ENCODE measurements around the gene PRRC2C.
"Not testable (repeated sequence)": the region's sequence is repeated elsewhere in the genome, so short reads cannot be mapped to it uniquely, and the experiment has no call there.

PRRC2C gene

DNA sequence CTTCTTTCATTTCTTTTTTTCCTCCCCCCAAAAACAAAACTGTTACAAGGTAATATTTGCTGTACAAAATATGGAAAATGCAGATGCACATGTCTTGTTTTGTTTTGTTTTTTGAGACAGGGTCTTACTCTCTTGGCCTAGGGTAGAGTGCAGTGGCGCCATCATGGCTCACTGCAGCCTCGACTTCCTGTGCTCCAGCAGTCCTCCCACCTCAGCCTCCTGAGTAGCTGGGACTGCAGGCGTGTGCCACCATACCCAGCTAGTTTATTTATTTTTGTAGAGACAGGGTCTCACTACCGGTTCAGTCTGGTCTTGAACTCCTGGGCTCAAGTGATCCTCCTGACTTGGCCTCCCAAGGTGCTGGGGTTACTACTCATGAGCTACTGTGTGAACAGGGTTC lies 15.5 kb downstream of the PRRC2C start:
- DNase-seq = no peak

DNA sequence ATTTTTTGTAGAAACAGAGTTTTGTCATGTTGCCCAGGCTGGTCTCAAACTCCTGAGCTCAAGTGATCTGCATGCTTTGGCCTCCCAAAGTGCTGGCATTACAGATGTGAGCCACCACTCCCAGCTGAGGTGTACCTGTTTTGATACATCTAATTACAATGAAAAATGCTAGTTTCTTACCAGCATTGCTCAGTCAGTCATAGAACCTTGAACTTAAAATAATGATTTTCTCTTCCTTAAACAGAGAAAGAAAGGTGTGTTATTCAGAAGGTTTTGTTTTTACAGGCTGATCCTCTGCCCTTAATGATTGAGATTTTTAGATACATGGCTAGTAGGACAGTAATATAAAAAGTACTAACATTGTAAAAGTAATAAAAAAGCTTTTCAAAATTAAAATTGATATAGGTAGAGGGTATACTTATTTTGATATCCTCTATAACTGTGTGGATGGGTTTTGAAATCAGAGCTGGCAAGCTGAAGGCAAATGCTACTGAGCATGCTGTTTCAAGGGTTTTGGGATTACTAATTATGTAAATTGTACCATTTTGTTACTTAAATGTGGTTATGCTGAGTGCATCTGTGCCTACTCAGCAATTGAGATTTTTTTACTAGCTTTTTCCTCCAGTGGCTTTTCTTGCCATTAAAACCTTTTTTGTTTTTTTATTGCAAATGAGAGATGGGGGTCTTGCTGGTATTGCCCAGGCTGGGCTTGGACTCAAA lies 16.1 kb downstream of the PRRC2C start:
- DNase-seq = no peak

DNA sequence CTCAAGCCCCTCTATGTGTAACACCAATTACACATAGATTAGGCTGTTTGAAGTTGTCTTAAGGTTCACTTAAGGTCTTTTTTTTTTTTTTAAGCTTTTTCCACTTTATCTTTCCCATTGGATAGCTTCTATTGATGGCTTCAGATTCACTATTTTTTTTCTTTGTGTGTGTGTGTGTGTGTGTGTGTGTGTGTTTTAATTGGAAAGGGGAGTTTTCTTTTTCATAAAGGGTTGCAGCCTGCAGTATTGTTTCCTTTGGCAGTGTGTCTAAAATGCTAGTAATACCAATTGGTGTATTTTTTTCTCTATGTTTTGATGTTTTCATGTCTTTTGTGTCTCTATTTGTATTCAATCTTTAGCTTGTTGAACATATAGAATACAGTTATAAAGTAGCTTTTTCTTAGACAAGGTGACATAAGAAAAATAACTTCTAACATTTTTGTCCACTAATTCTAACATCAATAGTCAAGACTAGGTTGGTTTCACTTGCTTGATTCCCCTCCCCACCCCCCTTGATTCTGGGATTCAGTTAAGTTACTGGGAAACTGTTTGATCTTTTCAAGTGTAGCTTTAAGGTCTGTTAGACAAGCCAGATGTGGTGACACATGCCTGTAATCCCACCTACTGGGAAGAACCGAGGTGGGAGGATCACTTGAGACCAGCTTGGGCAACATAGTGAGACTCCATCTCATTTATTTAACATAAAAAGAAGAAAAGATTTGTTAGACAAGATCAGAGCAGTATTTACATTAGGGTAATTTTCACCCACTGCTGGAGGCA lies 21.4 kb downstream of the PRRC2C start:
- DNase-seq = no peak

DNA sequence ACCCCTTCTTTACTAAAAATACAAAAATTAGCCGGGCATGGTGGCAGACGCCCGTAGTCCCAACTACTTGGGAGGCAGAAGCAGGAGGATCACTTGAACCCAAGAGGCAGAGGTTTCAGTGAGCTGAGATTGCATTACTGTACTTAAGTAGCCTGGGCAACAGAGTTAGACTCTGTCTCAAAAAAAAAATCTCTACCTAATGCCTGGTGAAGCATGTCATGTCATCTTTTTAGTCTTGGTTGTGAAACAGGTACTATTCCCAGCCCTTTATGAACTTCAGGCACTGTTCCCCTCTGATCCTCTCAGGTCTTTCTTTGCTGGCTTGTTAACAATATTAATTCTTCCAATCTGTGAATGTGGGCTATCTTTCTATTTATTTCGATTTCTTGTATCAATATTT lies 22.1 kb downstream of the PRRC2C start:
- DNase-seq = no peak

DNA sequence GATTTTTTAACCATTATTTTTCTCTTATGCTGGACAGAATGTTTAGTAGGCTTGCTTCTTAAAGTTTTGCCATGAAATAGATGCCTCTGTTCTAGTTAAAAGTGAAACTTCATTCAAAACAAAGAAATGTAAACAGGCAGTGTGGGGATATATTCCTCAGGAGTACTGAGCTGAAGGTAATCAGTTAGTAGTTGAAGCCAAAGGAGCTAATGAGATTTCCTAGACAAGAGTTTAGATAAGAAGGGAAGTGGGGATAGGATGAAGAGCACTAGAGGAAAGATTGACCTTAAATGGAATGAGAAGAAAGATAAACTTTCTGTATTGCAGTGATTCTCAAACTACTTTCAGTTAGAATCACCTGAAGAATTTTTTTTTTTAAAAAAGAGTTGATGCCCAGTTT lies 23.9 kb downstream of the PRRC2C start:
- DNase-seq = no peak

DNA sequence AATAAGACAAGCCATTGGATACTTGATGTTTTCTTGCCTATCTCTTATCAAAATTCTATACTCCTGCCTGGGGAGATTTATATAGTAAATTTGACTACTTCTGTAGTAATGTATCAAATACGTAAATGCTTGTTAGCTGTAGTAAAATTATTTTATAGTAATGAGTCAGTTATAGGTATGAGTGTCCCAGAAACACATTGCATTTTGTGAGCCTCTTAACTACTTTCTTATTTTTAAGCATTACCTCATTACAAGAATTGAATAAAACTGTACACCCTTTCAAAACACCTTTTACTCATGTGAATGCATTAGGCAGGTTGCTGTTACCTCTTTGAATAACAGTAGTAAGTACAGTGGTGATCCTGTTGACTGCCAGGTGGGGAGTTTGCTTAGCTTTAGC lies 28.4 kb downstream of the PRRC2C start:
- DNase-seq = no peak

DNA sequence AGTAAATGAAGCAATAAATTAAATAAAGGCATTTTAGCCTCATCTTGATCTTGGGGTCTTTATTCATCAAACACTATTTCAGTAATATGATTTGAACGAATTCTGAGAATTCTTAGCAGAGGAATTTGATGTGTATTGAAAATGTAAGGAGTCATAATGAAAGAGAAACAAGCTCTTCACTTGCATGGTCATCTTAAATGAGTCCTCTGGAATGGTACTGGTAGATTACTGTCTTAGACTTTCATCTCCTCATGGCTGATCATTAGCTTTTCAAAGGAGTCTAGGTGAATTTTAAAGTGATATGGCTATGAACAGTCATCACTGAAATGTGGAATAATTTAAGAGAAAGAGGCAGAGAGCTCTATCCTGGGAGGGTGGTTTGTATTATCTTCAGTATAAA lies 30.0 kb downstream of the PRRC2C start:
- DNase-seq = no peak

DNA sequence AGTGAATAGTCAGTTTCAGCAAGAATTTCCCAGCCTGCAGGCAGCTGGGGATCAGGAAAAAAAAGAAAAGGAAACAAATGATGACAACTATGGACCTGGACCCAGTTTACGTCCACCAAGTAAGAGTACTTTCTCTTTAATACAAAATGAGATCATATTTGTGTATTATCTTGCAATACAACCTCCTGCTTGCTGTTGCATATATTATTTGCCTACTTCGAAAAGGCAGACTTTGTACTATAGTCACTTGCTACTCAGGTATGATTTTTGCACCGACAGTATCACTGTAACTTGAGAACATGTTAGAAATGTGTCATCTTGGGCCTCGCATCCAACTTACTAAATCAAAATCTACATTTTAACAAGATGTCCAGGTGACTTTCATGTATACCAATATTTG lies 30.4 kb downstream of the PRRC2C start:
- no peak for DNase-seq

DNA sequence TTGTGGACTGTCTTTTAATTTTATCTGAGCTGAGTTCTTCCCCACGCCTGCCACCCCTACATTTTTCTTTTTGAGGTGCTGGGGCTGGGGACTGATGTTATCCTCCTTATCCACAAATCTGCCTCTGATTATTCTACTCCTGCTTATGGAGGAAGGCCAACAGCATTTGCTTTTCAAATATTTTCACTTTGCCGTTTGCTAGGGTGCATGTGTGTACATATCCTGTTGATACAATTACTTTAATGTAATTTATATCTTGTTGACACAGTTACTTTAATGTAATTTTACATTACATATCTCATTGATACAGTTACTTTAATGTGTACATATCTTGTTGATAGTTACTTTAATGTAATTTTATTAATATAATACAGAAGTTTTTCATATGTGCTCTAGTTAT lies 36.2 kb downstream of the PRRC2C start:
- no peak for DNase-seq

DNA sequence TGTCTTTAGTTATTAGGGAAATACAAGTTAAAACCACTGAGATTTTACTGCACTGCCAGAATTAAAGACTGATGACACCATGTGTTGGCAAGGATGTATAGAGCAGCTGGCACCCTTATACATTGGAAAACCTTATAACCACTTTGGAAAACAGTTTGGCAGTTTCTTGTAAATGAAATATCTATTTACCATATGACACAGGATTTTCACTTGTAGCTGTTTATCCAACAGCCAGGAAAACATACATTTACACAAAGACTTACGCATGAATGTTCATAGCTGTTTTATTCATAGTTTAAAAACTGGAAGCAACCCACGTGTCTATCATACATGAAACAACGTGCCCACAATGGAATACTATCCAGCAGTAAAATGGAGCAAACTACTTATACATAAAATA lies 45.3 kb downstream of the PRRC2C start:
- DNase-seq = no peak

DNA sequence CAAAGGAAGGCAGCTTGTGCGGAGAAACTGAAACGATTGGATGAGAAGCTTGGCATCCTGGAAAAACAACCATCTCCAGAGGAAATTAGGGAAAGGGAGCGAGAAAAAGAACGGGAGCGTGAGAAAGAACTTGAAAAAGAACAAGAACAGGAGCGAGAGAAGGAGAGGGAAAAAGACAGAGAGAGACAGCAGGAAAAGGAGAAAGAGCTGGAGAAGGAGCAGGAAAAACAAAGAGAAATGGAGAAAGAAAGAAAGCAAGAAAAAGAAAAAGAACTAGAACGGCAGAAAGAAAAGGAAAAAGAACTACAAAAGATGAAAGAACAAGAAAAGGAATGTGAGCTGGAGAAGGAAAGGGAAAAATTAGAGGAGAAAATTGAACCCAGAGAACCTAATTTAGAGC lies 47.2 kb downstream of the PRRC2C start:
- no peak for DNase-seq

DNA sequence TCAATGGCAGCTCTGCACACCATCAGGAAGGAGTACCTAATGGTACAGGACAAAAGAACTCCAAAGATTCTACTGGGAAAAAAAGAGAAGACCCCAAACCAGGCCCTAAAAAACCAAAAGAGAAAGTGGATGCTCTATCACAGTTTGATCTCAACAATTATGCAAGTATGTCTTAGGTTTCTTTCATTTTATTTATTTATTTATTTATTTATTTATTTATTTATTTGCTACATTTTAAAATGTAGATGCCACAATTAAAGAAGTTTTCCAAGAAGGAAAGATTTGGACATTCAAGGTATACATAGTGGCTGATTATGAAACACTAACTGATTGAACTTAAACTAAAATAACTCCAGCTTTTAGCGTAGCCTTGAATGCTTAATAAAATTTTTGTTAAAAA lies 60.2 kb downstream of the PRRC2C start:
- no peak for DNase-seq

DNA sequence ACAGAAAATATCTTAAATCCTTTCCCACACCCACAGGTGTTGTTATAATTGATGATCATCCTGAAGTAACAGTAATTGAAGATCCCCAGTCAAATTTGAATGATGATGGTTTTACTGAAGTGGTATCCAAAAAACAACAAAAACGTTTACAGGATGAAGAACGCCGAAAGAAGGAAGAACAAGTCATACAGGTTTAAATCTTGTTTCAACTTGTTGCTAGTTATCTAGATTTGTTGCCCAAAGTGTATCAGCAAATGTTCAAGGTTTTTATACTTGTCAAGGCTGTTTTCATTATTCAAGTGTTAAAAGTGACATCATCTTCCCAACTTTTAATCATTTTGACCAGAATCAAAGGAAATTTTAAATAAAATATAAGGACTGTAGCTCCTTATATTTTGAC lies 64.7 kb downstream of the PRRC2C start:
- DNase-seq = no peak

DNA sequence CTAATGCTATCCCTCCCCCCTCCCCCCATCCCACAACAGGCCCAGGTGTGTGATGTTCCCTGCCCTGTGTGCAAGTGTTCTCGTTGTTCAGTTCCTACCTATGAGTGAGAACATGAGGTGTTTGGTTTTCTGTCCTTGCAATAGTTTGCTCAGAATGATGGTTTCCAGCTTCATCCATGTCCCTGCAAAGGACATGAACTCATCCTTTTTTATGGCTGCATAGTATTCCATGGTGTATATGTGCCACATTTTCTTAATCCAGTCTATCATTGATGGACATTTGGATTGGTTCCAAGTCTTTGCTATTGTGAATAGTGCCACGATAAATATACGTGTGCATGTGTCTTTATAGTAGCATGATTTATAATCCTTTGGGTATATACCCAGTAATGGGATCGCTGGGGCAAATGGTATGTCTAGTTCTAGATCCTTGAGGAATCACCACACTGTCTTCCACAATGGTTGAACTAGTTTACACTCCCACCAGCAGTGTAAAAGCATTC lies 65.3 kb downstream of the PRRC2C start:
- not testable (repeated sequence) for DNase-seq

DNA sequence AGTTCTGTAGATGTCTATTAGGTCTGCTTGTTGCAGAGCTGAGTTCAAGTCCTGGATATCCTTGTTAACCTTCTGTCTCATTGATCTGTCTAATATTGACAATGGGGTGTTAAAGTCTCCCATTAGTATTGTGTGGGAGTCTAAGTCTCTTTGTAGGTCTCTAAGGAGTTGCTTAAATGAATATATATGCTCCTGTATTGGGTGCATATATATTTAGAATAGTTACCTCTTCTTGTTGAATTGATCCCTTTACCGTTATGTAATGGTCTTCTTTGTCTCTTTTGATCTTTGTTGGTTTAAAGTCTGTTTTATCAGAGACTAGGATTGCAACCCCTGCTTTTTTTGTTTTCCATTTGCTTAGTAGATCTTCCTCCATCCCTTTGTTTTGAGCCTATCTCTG lies 68.6 kb downstream of the PRRC2C start:
- DNase-seq = not testable (repeated sequence)

DNA sequence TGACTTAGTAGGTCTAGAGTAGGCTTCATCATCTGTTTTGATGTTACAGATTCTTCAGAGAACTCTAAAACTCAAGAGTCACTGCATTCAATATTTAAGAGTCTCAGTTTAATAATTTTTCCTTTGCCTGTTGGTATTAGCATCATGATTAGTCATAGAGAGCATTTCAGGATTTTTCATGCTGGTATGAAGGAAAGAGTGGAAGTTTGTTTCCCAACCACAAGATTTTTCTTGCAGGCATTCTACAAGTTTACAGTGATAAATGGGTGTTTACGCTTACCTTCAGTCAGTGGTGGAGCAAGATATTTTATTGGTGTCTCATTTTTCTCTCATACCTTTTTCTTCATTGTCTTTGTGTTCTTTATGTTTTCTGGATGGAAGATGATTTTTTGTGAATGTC lies 78.3 kb downstream of the PRRC2C start:
- no peak for DNase-seq

DNA sequence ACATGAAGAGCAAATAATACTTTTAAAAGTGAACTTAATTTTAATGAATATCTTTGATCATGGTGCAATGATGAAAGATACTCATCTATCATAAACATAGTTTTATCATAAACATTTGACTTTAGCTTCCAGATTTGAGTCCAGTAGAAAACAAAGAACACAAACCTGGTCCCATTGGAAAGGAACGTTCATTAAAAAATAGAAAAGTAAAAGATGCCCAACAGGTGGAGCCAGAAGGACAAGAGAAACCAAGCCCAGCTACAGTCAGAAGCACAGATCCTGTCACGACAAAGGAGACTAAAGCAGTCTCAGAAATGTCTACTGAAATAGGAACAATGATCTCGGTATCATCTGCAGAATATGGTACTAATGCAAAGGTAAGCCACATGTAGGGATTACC lies 81.1 kb downstream of the PRRC2C start:
- no peak for DNase-seq

DNA sequence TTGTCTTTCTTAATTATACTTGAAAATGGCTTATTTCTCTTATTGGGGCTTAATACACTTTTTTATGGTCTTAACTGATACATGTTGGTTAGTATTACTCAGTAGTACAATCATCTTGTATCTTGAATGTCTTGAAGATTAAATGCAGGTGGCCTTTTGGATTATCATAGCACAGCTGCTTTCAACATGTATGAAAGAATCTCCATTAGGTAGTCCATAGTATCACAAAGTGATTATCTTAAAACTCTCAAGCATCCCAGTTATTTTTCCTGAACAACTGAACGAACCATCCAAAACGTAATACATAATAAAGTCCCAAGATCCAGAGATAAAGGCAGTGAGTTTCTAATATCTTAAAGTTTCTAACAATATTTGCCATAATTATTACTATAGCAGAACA lies 85.0 kb downstream of the PRRC2C start:
- DNase-seq = no peak

DNA sequence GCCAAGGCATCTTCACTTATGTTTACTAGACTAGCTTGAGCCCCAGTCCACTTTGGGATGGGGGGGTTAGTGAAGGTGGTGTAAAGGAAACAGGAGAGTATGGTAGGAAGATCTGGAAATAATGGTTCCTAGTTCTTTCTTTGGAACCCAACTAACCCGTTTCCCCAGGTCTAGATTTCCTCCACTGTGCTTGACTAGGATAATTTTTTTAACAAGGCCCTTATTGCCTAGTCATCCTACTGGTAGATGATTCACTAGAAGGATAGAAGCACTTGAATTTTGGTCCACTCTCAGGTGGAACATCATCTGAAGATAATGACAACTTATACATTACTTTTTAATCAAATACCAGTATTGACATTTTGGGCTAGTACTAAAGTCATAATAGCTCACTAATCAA lies 90.8 kb downstream of the PRRC2C start:
- DNase-seq = no peak

DNA sequence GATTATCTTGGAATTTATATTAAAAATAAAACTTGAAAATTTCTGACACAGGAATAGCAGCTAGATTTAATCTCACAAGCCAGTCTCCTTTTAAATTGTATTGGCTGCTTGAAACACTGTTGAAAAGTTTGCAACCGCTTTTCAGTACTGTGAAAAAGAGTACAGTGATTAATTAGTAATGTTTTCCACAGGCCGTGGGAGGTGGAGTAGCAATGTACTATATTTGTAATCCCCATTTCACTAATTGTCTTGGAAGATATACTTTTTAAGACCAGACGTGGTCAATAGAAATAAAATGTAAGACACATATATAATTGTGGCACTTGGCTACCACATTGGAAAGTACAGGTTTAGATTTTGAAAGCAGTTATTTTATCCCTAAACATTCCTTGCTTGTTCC lies 95.9 kb downstream of the PRRC2C start:
- DNase-seq = no peak

DNA sequence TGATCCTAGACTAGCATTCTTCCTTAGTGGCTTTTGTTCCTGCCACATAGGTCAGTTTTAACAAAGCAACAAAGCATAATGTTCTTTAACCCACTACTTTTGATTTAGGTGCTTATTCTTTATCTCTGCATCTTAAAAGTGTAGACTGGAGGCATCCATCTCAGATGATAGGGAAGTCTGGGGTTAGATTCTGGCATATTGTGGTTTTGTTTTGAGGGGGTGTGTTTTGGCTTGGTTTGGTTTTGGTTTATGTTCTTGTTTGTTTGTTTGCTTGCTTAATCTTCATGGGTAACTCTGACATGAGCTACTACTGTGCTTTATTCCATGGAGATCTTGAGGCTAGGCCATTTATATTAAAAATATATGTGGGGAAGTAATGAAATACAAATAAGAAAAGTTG lies 96.4 kb downstream of the PRRC2C start:
- no peak for DNase-seq

DNA sequence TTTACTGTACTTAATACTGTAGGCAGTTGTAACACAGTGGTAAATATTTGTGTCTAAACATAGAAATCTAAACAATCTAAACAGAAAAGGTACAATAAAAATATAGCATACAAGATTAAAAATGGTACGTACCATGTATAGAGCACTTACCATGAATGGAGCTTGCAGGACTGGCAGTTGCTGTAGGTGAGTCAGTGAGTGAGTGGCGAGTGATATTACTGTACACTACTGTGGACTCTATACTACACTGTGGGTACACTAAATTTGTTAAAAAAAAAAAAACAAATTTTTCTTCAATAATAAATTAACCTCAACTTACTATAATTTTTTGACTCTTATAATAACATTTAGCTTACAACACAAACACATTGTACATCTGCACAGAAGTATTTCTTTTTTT lies 97.3 kb downstream of the PRRC2C start:
- no peak for DNase-seq

DNA sequence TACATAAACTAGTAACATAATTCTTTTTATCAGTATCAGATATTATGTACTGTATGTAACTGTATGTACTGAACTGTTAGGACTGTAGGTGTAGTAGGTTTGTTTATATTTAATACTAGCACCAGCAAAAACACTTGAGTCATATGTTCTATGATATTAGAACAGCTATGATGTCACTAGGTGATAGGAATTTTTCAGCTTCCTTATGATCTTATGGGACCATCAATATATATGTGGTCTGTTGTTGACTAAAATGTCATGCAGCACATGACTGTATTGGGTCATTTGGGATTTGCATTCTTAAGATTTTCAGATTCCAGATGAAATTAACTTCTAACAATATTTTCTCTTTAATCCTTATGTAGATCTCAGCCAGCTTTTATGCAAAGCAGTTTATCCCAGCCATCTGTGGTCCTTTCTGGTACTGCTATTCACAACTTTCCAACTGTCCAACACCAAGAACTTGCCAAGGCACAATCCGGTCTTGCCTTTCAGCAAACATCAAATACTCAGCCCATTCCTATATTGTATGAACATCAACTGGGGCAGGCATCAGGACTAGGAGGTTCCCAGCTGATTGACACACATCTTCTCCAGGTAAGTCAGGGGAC lies 98.4 kb downstream of the PRRC2C start:
- DNase-seq = no peak

DNA sequence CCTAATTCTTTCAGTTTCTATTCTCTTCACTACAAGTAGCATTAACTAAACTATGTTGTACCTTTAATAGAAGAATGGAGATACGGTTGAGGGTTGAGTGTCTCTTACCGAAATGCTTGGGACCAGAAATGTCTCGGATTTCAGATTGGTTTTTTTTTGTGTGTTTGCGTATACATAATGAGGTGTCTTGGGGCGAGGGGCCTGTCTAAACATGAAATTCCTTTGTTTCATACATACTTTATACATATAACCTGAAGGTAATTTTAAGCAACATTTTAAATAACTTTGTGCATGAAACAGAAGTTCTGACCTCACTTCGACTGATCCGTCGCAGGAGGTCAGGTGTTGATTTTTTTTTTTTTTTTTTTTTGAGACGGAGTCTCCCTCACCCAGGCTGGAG lies 100.4 kb downstream of the PRRC2C start:
- no peak for DNase-seq
